ENCODE results near the gene TBC1D22A.

TBC1D22A gene

GRCh38 chr22:46754110-46754799, 8.2 kb upstream of the TBC1D22A start:
- no peak for DNase-seq

GRCh38 chr22:46754826-46755225, 7.6 kb upstream of the TBC1D22A start:
- DNase-seq, result no peak

DNA sequence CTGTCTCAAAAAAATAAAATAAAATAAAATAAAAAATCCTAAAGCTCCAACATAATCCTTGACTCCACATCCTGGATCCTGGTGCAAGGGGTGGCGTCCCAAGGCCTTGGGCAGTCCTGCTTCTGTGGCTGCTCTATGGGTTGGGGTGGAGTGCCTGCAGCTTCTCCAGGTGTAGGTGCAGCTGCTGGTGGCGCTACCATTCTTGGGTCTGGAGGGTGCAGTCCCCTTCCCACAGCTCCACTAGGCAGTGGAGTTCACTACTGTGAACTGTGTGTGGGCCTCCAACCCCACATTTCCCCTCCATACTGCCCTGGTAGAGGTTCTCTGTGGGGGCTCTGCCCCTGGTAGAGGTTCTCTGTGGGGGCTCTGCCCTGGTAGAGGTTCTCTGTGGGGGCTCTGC, 6.9 kb upstream of the TBC1D22A start:
- no peak for DNase-seq

GRCh38 chr22:46756097-46756496, 6.4 kb upstream of the TBC1D22A start:
- no peak for DNase-seq

DNA sequence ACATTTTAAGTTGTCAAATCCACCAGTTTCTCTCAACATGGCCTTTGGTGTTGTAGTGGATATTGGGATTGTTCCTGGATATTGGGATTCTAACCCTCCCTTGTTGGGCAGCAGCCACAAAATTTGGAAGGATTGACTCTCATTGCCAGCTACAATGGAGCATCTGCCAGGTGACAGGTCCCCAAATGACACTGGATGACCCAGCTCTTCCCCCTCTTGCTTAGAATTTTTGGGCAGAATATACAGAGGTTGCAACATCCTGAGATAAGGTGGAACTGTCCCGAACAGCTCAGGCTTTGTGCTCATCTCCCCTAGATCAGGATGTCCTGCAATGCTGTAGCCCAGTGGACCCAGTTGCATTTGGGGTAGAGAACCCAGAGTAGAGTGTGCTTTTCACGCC, 5.3 kb upstream of the TBC1D22A start:
- no peak for DNase-seq

GRCh38 chr22:46758121-46758520, 4.3 kb upstream of the TBC1D22A start:
- DNase-seq, result no peak

DNA sequence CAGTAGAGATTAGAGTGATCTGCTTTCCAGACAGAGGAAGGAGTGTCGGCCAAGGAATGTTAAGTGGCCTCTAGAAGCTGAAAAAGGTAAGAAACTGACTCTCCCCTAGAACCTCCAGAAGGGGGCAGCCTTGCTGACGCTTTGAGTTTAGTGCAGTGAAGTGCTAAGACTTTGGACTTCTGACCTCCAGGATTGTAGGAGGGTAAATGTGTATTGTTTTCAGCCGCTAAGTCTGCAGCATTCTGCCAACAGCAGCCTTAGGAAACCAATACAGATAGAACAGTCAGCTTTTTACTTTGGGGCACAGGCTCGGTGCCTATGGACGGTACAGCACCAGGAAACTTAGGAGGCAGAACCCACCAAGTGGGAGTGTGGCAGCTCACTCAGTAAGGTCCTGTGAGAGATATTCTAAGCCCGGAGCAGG, 3.6 kb upstream of the TBC1D22A start:
- DNase-seq, result peak; percentile 50 to 55

DNA sequence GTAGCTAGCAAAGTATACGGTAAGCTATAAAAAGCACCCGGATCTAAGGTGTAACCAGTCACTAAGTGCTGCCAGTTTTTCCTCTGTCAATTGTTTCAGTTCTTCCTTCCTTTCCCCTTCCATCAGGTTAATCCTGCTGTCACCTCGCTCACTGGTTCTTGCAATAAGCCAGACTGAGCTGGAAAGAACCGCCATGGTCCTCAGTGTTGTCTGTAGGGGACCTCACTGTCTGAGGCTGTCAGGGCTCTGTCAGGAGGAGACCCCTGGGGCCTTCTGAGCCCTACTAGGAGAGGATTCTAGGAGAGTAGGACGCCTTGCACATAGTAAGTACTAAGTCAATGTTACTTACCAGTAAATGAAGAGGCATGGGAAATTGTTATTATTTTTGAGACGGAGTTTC, 1.4 kb upstream of the TBC1D22A start:
- no peak for DNase-seq

GRCh38 chr22:46761539-46762237, 762 bp upstream of the TBC1D22A start:
- no peak for DNase-seq

DNA sequence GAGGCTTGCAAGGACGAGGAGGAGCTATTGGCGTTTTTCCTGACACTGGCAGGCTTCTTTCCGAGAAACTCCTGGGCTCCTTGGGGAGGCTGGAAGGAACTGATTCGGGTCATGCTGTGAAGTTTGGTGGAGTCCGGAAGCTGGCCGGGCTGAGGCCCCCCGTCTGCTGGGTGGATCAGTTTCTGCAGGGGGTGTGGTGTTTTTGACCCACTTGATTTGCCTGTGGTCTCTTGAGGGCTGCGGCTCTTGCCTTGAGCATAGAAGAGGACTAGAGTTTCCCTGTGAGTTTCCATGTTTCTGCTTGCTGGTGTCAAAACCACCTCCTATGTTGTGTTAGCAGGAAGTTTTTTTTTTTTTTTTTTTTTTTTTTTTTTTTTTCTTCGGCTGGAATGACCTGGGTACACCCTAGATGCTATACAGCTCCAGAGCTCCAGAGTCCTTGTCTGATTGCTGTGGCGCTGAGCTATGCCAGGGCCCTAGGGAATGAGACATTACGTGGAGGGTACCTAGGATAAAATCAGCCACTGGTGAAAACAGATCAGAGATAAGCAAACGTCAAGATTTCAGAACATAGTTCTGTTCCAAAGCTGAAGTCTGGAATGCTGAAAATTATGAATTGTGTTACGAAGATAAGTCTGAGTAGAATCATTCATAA, 728 bp downstream of the TBC1D22A start:
- no peak for DNase-seq

GRCh38 chr22:46764140-46764680, 1.8 kb downstream of the TBC1D22A start:
- DNase-seq, result no peak

DNA sequence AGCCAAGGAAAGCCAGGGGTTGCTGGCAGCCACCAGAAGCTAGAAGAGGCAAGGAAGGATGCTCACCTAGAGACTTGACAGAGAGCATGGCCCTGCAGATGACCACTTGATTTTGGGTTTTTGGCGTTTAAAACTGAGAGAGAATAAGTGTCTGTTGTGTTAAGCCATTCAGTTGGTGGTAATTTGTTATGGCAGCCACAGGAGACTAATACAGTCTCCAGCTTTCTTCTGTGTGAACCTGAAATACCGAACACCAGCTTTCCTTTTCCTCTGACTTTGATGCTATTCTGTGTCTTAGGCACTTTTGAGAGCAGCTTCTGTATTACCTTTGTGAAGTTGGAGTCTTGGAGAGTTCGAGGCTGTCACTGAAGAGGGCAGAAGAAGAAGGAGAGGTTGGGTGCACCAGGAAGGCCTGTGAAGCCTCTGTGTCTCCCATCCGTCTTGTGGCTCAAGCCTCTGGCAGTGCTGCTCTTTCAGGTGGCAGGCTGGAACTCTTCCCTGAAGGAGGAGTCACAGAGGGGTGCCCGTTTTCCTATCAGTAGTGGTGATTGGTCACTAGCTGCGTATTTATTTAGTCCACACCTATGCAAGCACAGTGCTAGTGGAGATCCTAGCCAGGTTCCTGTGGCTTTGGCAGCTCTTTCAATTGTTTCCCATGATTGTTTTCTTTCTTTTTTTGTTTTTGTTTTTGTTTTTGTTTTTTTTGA, 2.5 kb downstream of the TBC1D22A start:
- DNase-seq, result no peak

GRCh38 chr22:46766611-46767010, 4.2 kb downstream of the TBC1D22A start:
- DNase-seq, result no peak

GRCh38 chr22:46767249-46767985, 5.0 kb downstream of the TBC1D22A start:
- DNase-seq, result no peak

GRCh38 chr22:46769191-46769675, 6.8 kb downstream of the TBC1D22A start:
- no peak for DNase-seq

DNA sequence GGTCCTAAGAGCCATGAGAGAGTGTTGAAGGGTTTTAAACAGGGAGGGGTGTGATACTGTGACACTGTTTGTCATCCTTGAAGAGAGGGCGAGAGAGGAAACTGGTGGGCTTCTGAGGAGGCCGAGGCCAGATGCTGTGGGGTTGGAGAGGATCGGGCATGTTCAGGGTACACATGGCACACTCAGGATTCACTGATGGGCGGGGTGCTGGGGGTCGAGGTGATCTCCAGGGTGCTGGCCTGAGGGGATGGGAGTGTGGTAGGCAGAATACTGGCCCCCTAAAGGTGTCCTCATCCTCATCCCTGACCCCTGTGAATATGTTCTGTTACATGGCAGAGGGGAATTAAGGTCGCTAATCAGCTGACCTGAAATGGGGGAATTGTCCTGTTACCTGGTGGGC, 7.3 kb downstream of the TBC1D22A start:
- no peak for DNase-seq

DNA sequence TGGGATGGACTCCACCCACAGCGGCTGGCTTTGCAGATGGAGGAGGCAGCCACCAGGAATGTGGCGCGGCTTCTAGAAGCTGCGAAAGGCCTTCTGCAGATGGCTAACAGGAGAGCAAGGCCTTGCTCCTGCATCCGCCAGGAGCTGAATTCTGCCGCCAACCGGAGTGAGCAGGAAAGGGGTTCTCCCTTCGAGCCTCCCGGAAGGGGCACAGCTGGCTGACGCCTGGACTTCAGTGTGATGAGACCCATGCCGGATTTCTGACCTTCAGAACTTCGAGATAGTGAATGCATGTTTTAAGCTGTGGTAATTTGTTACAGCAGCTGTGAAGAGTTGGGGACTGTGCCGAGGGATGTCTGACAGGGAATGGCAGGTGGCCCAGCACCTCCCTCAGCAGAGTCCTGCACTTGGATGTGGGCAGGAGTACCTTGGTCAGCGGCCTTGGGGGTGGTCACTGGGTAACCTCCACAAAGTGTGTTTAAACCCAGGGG, 7.7 kb downstream of the TBC1D22A start:
- DNase-seq, result no peak

GRCh38 chr22:46770726-46771125, 8.3 kb downstream of the TBC1D22A start:
- no peak for DNase-seq

DNA sequence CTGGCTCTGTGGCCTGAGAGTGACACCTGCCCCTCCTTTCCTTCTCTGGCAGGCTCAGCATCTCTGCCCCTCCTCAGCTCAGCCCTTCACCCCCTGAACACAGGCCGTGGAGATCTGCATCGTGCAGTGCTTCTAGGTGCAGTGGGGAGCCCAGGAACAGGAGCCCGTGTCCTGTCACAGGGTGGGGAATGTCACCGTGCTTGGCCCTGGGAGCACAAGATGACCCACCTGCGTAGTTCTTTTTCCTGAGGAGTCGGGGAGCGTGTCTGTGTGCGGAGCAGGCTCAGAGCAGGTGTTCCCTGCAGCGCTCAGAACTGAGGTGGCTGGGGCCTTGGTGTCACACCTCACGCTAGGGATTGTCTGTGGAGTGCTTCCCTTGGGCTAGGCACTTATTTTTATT, 10.6 kb downstream of the TBC1D22A start:
- no peak for DNase-seq

DNA sequence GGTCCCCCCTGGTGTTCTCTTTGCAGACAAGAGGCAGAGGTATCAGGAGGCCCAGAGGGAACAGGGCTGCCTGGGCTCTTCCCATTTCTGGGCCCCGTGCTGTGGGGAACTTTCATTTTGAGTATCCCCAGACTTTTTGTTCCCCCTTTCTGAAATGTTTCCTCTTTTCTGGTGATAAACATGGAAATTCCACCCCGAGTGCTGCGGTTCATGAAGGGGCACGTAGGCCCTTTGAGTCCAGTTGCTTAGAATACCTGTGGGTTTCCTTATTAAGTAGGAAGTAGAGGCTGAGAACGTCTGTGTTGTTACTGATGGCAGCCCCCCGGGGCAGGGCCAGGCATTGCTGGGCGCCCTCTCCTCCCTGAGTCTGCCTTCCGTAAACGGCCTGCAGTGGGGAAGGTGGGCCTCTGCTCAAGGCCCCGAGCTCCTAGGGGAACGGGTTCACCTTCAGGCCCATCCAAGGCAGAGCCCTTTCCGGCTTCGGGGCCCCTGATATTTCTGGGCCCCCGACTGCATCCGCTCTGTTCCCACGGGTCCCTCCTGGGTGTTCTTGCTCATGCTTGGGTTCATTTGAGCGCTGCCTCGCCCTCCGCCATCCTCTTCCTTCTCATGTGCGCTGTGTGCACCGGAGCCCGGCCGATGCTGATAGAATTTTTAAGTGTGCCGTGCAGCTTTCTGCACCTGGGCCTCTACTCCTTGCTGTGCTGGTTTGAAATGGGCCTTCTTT, 12.0 kb downstream of the TBC1D22A start:
- no peak for DNase-seq
